NCI-H345 (cell line): ENCODE measurements around the gene ADGRV1.

Source experiments
- DNase-seq: peaks from one replicate; lab custom pipeline; 2025; lab: John Stamatoyannopoulos, UW

ADGRV1 gene

DNA sequence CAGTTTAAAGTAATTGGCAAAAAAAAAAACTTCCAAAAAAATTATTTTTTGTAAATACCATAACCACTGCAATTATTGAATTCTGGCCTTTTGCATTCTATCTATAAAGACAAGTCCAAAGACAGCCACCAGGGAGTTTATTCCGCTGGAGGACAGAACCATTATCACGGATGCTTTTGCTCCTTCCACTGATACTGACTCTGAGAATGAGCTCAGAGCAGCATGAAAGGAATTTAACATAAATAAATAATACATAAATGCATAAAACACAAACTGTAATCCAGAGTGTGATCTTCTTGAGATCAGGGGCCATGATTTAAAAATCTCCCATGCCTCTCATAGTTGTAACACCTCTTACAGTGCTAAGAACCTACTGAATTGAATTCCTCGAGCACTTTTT, 559.8 kb downstream of the ADGRV1 start:
- no peak for DNase-seq

DNA sequence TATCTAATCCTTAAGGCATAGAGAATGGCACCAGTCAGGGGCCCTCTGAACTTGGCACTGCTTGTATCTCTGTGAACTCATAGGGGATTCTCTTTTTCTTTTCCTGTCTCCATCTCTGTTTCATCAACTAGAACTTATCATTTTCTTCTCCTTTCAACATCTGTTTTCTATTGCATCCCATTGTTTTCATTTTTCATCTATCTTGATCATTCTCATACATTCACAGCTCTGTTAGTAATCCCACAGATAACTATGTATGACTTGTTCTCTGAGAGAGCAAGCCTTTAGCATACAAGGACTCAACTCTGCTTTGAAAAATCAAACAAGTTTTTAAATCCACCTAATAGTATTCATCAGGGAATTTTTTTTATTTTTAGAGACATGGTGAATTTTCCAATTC, 560.2 kb downstream of the ADGRV1 start:
- DNase-seq, result no peak

DNA sequence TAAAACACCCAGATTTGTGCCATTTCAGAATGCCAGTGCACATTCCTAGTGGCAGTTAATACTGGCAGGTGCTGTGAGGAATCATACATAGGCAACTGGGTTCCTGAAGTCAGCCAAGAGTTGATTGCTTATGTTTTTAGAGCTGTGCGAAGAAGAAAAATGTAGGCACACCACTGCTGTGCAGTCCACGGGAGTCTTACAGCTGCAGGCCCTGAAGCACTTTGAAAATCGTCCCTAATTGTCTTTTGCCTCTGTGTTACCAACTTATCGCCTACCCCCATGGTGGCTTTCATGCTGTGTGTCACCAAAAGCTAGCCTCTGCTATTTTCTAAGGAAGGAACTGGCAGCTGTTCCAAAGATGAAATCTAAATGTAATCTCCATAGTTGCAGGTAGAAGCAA, 560.6 kb downstream of the ADGRV1 start:
- DNase-seq, result no peak

DNA sequence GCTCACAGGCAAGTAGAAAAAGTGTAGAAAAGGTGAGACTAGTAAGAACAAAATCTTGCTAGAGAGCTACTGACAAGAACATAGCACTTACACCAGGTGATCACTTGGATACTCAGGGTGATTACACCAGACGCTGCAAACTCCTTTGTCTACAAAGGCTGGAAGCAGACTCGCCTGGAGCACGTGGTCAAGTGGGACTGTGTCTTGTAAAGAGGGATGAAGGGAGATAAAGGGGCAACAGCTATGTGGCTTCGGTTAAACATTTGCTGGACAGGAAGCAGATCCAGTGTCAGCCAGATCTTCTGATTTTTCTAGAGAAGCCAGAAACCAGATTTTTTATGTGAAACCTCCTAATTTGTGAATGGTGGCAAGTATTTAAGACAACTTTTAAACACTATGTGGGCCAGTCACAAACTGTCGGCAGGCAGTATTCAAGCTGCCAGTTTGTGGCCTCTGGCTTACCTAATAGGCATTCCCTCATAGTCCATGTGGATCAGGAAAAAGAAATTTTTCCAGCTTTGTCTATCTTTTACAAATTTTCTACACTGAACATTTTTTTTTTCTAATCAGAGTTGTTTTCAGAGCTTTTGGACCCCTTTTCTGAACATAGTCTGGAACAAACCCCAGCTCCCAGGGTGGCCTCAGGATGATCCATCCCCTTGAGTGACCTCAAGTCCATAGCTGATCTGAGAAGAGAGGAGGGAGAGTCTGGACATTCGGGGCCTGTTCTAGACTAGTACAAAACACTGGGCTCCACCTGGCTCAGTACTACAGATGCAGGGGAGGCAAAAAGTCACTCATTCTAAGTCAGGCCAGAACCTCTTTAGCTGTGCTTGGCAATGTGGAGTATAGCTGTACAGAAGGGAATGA, 561.6 kb downstream of the ADGRV1 start:
- no peak for DNase-seq

DNA sequence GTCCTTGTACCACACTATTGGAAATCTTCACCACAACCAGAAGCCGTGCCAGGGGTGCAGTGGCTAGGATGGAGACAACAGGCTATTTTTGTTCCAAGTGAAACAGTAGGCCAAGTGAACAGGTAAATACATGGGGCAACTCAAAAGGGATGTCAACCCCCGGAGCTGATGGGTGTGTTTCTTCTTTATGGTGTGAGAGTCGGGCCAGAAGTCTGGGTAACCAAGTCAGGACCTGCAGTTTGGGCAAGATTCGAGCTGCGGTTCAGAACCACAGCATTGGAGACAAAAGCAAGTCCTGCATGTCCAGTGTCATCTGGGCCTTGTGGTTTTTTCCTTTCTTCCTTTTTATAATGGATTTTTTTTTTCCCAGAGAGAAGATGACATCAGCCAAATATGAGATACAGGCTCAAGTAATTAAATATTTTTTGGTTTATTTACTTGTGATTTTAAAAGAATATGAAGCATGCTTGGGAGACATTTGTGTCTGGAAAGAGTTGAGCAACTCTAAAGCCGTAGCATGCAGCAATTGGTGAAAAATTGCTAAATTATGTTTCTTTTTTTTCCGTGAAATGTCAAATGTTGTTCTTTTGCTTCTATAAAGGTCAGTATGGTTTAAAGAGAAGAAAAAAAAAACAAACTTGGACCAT, 562.9 kb downstream of the ADGRV1 start:
- no peak for DNase-seq

DNA sequence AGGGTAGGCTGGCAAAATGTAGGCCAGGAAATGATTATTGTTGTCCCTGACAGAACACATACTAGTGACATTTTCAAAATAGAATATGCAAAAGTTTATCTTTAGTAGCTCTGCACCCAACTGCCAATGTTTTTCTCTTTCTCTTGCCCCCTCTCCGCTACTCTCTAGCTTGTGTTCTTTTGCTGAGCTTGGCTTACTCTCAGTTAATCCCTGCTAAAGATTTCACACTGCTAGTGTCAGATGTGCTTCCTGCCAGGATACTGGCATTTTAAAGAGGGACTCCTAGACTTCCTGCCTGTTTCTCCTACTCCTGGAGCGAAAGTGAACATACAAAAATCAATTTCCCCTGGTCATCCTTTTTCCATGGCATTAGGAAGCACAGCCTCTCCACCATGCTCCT, 564.1 kb downstream of the ADGRV1 start:
- DNase-seq, result no peak

DNA sequence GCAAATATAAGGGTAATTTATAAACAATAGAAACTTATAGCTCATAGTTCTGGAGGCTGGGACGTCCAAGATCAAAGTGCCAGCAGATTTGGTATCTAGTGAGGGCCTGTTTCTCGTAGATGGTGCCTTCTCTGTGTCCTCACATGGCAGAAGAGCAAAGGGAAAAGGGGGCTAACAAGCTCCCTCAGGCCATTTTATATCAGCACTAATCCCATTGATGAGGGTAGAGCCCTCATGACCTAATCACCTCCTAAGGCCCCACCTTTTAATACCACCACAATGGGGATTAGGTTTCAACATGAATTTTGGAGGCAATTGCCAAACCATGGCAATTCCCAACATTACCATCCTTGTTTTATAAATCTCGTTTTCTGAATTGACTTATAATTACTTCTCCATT, 564.7 kb downstream of the ADGRV1 start:
- no peak for DNase-seq

DNA sequence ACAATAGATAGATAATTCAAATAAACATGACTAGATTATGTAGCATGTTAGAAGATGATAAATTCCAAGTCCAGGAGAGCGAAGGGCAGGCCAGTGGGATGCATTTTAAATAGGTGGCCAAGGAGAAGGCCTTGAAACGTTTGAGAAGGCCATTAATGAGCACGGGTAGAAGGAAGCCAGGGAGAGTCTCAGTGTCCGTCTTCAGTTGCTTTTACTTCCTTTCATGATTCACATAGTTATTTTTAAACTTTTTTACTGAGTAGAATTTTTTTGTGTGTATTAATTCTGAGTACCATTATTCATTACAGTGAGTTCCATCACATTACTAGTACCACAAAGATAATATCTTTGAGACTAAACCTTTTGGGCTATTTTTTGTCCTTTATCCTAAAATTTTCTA, 565.3 kb downstream of the ADGRV1 start:
- DNase-seq, result no peak

DNA sequence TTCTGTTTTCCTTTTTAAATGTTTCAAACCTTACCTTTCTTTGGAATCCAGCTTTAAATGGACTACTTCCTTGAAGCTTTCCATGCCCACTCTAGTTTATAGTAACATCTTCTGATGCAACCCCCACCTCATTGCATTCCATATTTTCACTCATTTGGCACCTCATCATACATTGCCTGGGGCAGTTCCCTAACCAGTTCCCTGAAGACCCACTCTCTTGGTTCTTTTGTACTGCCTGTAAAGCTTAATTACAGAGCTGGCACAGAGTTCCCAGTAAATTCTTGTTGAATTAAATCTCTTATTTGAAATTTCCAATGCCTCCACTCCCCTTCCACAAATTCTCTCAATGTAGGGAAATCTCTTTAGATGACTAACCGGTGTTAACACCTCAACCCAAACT, 567.3 kb downstream of the ADGRV1 start:
- DNase-seq, result no peak

DNA sequence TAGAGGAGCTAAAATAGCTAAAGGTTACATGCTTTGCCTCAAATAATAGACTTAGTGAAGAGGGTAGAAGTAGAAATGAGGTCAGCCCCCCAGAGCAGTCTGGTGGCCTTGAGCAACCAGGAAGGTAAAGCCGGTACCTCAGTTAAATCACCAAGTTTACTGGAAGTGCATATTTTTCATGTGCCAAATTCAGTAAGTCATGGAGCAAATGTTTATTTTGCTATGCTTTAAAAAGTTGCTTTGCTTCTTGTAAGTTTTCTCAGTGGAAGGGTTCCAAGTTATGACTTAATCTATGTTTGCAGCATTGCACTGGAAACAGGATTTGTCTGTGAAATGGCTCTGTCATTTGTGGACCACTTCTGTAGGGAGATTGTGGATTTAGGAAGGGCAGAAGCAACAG, 567.9 kb downstream of the ADGRV1 start:
- DNase-seq, result no peak

DNA sequence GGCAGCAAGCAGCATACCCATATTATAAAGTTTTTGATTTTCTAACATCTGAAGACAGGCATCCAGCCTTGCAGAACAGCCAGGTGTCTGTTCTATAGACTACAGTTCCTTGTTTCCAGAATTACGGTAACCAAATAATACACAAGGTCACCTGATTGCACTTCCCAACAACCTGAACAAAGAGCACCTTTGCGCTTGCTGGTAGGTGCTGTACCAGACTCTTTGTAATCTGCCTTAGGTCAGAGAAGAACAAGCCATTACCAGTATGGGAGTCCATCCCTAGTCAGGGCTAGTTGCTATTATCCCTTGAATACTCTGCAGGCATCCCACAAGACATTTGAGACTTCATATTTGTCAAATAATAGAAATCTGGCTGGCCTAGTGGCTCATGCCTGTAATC, 568.3 kb downstream of the ADGRV1 start:
- peak; percentile 11 for DNase-seq

DNA sequence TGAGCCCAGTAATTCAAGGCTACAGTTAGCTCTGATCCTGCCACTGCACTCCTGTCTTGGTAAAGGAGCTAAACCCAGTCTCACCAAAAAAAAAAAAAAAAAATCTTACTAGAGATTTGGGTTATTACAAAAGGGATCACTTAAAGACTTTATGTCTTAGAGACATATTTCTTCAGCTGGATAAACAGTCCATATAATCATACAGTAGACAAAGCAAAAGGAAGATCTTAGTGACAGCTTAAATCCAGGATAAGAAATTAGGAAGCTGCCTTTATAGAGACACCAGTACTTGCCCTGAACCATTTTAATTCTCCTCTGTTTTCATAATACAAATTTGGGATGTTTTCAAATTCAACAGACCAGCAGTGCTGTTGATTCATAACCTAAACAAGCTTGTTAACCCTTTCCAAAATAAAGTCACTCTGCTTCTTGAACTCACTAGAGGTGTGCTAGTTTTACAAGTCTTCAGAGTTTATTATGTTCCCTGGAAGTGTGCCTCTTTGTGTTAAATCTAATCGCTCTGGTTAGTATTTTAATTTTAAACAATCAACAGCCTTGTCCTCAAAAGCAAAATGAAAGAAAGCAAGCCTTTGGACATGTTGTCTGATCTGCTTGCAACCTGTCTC, 569.0 kb downstream of the ADGRV1 start:
- DNase-seq, result no peak

DNA sequence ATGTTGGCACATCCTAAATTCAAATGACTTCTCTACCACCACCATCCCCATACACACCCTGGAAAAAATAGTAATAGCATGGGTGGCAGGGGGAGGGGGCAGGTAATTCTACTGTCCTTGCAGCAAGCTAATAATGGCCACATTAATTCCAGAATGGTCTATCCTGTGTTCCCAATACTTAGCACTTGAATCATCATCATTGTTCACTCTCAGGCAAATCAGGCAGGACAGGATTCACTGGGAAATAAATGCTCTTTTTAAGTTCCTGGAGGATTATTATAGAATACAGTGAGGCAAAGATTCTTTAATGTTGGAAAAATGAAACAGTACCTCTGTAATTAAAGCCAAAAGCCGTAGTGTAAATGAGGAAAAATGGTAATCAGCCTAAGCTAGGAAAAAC, 570.0 kb downstream of the ADGRV1 start:
- no peak for DNase-seq

DNA sequence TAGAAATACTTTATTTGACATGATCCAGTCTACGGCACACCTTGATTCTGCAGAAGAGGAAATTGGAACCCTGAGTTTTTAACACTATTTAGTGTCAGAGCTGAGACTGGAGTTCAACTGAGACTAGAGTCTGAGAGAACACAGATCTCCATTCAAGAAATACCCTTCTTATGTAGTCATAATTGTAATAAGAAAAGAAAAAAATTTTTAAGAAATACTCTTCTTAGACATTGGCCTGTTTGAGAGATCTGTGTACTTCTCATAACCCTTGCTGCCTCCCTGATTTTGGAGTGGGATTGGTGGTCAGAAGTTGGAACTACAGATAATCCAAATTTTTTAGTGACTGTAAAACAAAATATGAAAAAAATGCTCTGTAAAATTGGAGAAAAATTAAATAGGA, 571.2 kb downstream of the ADGRV1 start:
- DNase-seq, result no peak

DNA sequence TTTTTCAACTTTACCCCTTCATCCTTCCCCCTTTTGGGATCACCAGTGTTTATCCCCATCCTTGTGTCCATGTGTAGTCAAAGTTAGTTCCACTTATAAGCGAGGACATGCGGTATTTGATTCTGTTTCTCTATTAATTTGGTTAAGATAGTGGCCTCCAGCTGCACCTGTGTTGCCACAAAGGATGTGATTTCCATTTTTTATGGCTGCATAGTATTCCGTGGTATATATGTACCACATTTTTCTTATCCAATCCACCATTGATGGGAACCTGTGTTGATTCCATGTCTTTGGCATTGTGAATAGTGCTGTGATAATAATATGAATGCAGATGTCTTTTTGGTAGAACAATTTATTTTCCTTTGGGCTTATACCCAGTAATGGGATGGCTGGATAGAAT, 572.2 kb downstream of the ADGRV1 start:
- no peak for DNase-seq

DNA sequence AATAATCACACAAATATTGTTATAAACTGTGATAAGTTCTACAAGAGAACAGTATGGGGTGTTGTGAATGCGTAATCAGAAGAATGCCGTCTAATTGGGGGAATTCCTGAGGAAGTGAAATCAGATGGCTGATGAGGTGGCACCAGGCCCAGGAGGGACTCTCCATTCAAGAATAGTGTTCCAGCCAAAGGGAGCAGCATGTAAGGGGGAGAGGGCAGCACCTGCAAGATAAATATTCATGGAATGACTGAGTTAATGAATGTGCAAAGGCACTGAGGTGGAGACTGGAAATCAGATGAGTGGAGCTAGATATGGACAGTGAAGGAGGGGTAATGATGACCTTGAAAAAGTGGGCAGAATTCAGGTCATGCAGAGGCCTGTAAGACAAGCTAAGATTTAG, 574.0 kb downstream of the ADGRV1 start:
- DNase-seq, result no peak

DNA sequence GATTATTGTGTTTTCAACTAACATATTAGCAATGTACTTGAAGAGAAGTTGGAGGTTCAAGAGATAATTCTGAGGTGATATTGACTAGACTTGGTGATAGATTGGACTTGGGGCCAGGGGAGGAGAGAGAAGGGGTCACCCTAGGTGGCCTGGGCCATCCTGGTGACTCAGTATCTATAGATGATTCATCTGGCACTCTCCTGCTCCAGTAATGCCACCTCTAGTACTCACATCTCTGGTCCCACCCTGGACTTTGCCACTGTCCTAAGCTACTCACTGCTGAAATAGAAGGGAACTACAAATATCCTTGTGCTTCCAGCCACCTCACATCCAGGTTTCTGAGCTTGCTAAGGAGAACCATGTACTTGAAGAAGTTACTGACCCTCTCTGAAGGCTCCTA, 574.6 kb downstream of the ADGRV1 start:
- DNase-seq, result no peak

DNA sequence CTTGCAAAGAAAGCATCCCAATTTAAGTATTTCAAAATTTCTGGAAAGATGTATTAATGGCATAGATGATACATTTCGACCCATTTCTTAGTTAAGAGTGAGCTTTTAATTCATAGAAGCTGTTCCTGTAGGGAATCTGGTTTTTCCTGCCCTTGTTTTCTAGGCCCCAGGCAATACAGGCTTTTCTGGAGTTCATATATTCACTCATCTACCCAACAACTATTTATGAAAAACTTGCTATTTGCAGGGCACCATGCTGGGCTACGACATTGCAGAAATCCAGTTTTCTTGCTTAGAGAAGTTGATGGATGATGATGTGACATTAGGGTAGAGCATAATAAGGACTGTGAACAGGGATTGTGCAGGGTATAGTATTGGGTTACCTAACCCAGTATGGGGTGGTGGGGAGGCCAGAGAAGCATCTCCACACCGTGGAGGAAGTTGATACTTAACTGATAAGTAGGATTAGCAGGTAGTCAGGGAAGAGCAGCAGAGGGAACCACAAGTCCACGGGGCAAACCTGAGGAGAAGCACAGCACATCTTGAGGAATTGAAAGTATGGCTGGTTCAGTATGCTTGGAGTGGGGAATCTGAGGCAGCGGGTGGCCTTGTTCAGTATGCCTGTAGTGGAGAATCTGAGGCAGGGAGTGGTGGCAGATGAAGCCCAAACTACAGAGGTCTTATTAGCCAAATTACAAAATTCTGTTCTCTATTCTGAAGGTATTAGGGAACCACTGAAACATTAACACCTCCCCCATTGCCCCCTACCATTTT, 577.1 kb downstream of the ADGRV1 start:
- DNase-seq, result no peak

DNA sequence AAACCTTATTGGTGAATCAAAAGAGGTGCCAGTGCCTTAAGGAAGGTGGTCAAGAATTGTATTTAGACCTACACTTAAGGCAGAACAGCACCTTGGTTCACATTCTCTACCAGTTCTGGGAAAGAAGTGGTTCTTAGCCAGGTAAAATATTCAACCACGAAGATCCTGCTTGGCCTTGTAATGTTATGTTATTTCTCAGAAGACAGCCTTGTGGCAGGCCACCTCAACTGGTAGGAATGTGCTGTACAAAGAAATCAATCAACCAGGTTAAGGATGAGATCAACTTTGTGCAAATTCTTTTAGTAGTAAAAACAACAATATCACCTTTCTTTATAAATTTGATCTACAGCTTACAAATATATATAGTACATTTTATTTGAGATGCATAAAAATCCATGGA, 577.7 kb downstream of the ADGRV1 start:
- DNase-seq, result no peak

DNA sequence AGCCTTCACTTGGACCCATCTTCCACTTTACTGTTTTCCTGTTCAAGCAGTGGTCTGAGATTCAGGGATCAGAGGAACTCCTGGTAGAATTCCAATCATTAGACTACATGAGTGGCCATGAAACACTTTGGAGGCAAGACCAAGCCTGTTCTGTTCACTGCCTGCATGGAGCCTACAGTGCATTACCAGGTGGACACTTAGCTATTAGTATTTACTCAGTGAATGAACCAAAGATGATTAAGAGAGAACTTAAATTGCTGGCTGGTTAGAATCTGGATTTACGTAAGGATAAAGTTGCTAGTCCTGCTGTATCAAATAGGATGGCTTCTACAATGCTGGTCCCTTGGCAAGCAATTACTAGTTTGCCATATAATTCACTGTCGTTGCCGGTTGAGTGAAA, 579.0 kb downstream of the ADGRV1 start:
- no peak for DNase-seq

DNA sequence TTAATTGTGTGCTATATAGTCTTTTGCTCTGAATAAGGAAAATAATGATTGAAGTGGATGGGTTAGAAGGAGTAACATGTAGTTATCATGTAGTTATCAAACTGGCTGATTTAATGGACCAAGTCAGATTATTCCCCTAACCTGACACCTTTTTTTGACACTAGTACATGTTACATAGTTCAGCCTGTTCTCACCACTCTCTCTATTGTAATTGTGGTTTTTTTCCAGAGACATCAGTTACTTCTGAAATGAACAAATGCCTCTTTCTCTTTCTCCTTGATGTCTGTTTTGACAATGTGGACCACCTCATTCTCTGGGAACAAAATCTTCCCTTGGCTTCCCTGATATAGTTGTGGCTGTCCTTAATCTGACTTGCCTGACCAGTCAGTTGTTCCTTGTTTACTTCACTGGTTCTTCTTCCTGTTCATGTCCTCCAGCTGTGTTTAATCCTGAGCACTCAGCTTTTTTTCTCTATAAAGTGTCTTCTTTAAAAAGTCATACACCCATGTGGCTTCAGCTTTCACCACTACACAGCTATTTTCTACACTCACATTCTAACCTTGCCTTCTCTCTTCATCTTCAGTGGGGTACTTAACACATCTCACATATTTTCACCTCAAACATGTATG, 581.1 kb downstream of the ADGRV1 start:
- no peak for DNase-seq

DNA sequence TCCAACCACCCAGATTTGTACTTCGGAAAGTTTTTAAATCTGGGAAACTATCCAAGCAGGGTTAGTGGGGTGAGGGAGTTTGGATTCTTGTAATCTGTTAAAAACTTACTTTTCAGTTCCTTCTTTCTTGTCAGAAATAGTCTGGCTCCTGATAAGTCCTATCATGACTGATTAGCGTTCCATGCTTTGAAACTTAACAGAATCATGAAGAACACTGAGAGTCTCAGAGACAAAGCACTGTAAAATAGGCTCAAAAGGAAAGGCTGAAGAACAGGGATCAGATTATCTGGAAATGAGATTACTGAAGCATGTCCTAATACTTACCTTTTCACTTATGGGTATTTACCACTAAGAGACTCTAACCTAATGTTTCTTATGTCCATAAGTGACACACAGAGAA, 582.1 kb downstream of the ADGRV1 start:
- no peak for DNase-seq
